HEK293 (cell line): Measurements from ENCODE around the gene PCDHGB3.

Experiments used
- CTCF ChIA-PET: fragments of 350-600 bp; formaldehyde crosslinking; extraction: SDS; loops from one replicate; lab custom pipeline; 2021; ENCODE audit warnings: antibody characterized with exemption; lab: Yijun Ruan, JAX
- POLR2A ChIA-PET: fragments of 300-600 bp; formaldehyde crosslinking; extraction: SDS; loops from one replicate; lab custom pipeline; 2020; ENCODE audit warnings: antibody characterized with exemption, inconsistent platforms; lab: Yijun Ruan, JAX
- H3K27ac ChIP-seq: fragments of 200-500 bp; sonication (Bioruptor generic); 2 replicates; pipeline ENCODE4 v1.5.1; 2014; ENCODE audit warnings: low read depth, low read length, control low read depth, inconsistent platforms; ENCODE audit errors: extremely low read depth
- H3K36me3 ChIP-seq, 2 experiments: fragments of 200-500 bp in 1 of 2; sonication (Bioruptor generic) in 1 of 2; 1 replicate in 1 of 2; 2 replicates in 1 of 2; pipeline ENCODE4 v1.5.1; 2014 to 2017; ENCODE audit warnings: inconsistent platforms in 2 of 2, low read length in 2 of 2; ENCODE audit not compliant: control insufficient read depth in 2 of 2, insufficient read depth in 1 of 2
- H3K4me1 ChIP-seq: fragments of 200-500 bp; sonication (Bioruptor generic); 2 replicates; pipeline ENCODE4 v1.5.1; 2014; ENCODE audit warnings: mild to moderate bottlenecking, low read length, inconsistent platforms; ENCODE audit not compliant: control insufficient read depth, insufficient read depth
- H3K4me3 ChIP-seq: 2 replicates; pipeline ENCODE4 v1.5.1; 2011; ENCODE audit warnings: low read depth, mild to moderate bottlenecking, control low read depth, low read length, moderate library complexity
- H3K9me3 ChIP-seq: fragments of 200-500 bp; sonication (Bioruptor generic); 2 replicates; pipeline ENCODE4 v1.5.1; 2014; ENCODE audit warnings: low read depth, low read length, inconsistent platforms; ENCODE audit not compliant: control insufficient read depth, insufficient read depth
- AEBP2 ChIP-seq: fragments of 450-650 bp; formaldehyde crosslinking; IDR thresholded peaks from 2 replicates; pipeline ENCODE4 v1.5.1; 2016; ENCODE audit warnings: missing biosample characterization, missing genetic modification characterization, borderline replicate concordance
- HOXA7 ChIP-seq: sonication (generic); formaldehyde crosslinking; IDR thresholded peaks from 2 replicates; pipeline ENCODE4 v1.8.1; 2022; ENCODE audit warnings: missing genetic modification reagents, borderline replicate concordance
- KLF10 ChIP-seq: fragments of 450-650 bp; IDR thresholded peaks from 2 replicates; pipeline ENCODE4 v1.5.1; 2018; ENCODE audit warnings: missing biosample characterization, mild to moderate bottlenecking, missing genetic modification characterization
- ZBTB17 ChIP-seq: fragments of 450-650 bp; formaldehyde crosslinking; IDR thresholded peaks from 2 replicates; pipeline ENCODE4 v1.5.1; 2016; ENCODE audit warnings: missing biosample characterization, missing genetic modification characterization
- ZBTB21 ChIP-seq: fragments of 450-650 bp; formaldehyde crosslinking; IDR thresholded peaks from 2 replicates; pipeline ENCODE4 v1.5.1; 2017; ENCODE audit warnings: missing biosample characterization, missing genetic modification characterization
- ZEB2 ChIP-seq: fragments of 450-650 bp; formaldehyde crosslinking; IDR thresholded peaks from 2 replicates; pipeline ENCODE4 v1.5.1; 2016; ENCODE audit warnings: missing biosample characterization, missing genetic modification characterization
- ZNF112 ChIP-seq: fragments of 450-650 bp; formaldehyde crosslinking; IDR thresholded peaks from 2 replicates; pipeline ENCODE4 v1.5.0; 2017; ENCODE audit warnings: missing biosample characterization, missing genetic modification characterization
- ZNF157 ChIP-seq: fragments of 450-650 bp; formaldehyde crosslinking; IDR thresholded peaks from 2 replicates; pipeline ENCODE4 v1.5.1; 2016; ENCODE audit warnings: missing biosample characterization, missing genetic modification characterization
- ZNF211 ChIP-seq: fragments of 450-650 bp; formaldehyde crosslinking; IDR thresholded peaks from 2 replicates; pipeline ENCODE4 v1.5.1; 2016; ENCODE audit warnings: low read depth, missing biosample characterization, missing genetic modification characterization
- ZNF26 ChIP-seq: fragments of 450-650 bp; formaldehyde crosslinking; IDR thresholded peaks from 2 replicates; pipeline ENCODE4 v1.5.1; 2016; ENCODE audit warnings: missing biosample characterization, missing genetic modification characterization
- ZNF362 ChIP-seq: fragments of 450-650 bp; formaldehyde crosslinking; IDR thresholded peaks from 2 replicates; pipeline ENCODE4 v1.5.1; 2016; ENCODE audit warnings: missing biosample characterization, missing genetic modification characterization
- ZNF366 ChIP-seq: fragments of 450-650 bp; formaldehyde crosslinking; conservative IDR thresholded peaks from 2 replicates; pipeline ENCODE4 v1.5.1; 2016; ENCODE audit warnings: missing biosample characterization, missing genetic modification characterization
- ZNF423 ChIP-seq: fragments of 450-650 bp; formaldehyde crosslinking; IDR thresholded peaks from 2 replicates; pipeline ENCODE4 v1.5.1; 2016; ENCODE audit warnings: missing biosample characterization, missing genetic modification characterization
- ZNF513 ChIP-seq: fragments of 450-650 bp; IDR thresholded peaks from 2 replicates; pipeline ENCODE4 v1.5.1; 2018; ENCODE audit warnings: missing biosample characterization, missing genetic modification characterization
- ZNF530 ChIP-seq: fragments of 450-650 bp; formaldehyde crosslinking; IDR thresholded peaks from 2 replicates; pipeline ENCODE4 v1.5.1; 2016; ENCODE audit warnings: low read depth, missing biosample characterization, missing genetic modification characterization
- ZNF677 ChIP-seq: fragments of 450-650 bp; IDR thresholded peaks from 2 replicates; pipeline ENCODE4 v1.5.0; 2018; ENCODE audit warnings: missing biosample characterization, mild to moderate bottlenecking, missing genetic modification characterization, moderate library complexity
- ZNF692 ChIP-seq: fragments of 450-650 bp; formaldehyde crosslinking; IDR thresholded peaks from 2 replicates; pipeline ENCODE4 v1.5.1; 2016; ENCODE audit warnings: missing biosample characterization, missing genetic modification characterization
- ZNF707 ChIP-seq: fragments of 450-650 bp; formaldehyde crosslinking; IDR thresholded peaks from 2 replicates; pipeline ENCODE4 v1.5.1; 2016; ENCODE audit warnings: missing biosample characterization, missing genetic modification characterization

Gene PCDHGB3

GRCh38 chr5:141388661-141389060 lies 18.6 kb downstream of the PCDHGB3 start:
- CTCF ChIA-PET: interaction anchor here (0.6 to 1.4 kb wide), 2 partner anchors 30 to 113 kb away, joined by 3 to 4 read pairs; no protein-coding TSS in a partner anchor

More at GRCh38 chr5:141388661-141389060, 18.6 kb downstream of the PCDHGB3 start:
- H3K36me3 ChIP-seq: no peaks in the 10 kb centered on the region
- no peaks in the 10 kb centered on the region for H3K9me3 ChIP-seq
- H3K4me1 ChIP-seq: no peaks in the 10 kb centered on the region
- H3K4me3 ChIP-seq: no peak overlapping the region
- POLR2A ChIA-PET: no interaction called here
- H3K27ac ChIP-seq: no peak overlapping the region
- TF ChIP-seq ZEB2 (tag by site-specific recombination) (no peak), ZBTB17 (tag by site-specific recombination) (no peak), ZNF513 (tag by site-specific recombination) (no peak), ZNF530 (no peak), ZNF362 (tag by site-specific recombination) (no peak), HOXA7 (CRISPR knock-in tag) (no peak), ZNF692 (tag by site-specific recombination) (no peak), ZBTB21 (tag by site-specific recombination) (no peak), ZNF707 (tag by site-specific recombination) (no peak), ZNF211 (tag by site-specific recombination) (no peak), KLF10 (no peak), ZNF677 (tag by site-specific recombination) (no peak), ZNF26 (no peak), AEBP2 (no peak), ZNF157 (tag by site-specific recombination) (no peak), ZNF423 (no peak), ZNF112 (tag by site-specific recombination) (no peak), ZNF366 (tag by site-specific recombination) (no peak)
